ENCODE results near the gene TLCD3B. TPM values are rescaled to one million over a fixed set of nuclear protein-coding genes. Genes with fewer than 3 reads are reported as not detected.

TLCD3B gene
- total and polyA plus RNA-seq, 2 of the 4 experiments (the other 2 are of a cell fraction) = 0.19 TPM; not detected in 1

GRCh38 chr16:30033270-30033669, 2.2 kb upstream of the TLCD3B start:
- Histone ChIP-seq H2BK5ac (ENCODE audit: low read depth, low read length, poor library complexity, severe bottlenecking) (no peak overlapping the region), H3K36me3 (ENCODE audit: control insufficient read depth, insufficient read depth, low read length) (no peaks in the 10 kb centered on the region), H3K4me1 (ENCODE audit: control insufficient read depth, insufficient read depth, low read length) (no peaks in the 10 kb centered on the region), H4K8ac (ENCODE audit: low read depth in 2 of 2, low read length in 2 of 2) (no peak overlapping the region), H3K9ac (ENCODE audit: low read depth, low read length) (no peak overlapping the region), H2AFZ (replicated peaks; ENCODE audit: low read length, poor library complexity) (no peak overlapping the region), H3K27me3 (ENCODE audit: control insufficient read depth, insufficient read depth, low read length) (peaks cover 45% of the 10 kb centered on the region), H3K18ac (ENCODE audit: low read depth, low read length) (no peak overlapping the region), H3K4ac (ENCODE audit: low read depth, low read length) (no peak overlapping the region), H2BK15ac (ENCODE audit: low read depth, low read length) (no peak overlapping the region), H2AK5ac (ENCODE audit: low read depth, low read length) (no peak overlapping the region), H3K23ac (ENCODE audit: low read depth, low read length) (no peak overlapping the region), H2BK120ac (ENCODE audit: low read depth, low read length) (no peak overlapping the region), H4K91ac (ENCODE audit: insufficient read depth, low read depth, low read length) (no peak overlapping the region), H4K5ac (ENCODE audit: low read depth, low read length) (no peak overlapping the region), H2AK9ac (replicated peaks; ENCODE audit: low read depth, low read length, poor library complexity) (no peak overlapping the region), H3K9me1 (ENCODE audit: insufficient read depth, low read length) (no peaks in the 10 kb centered on the region), H3K9me3 (ENCODE audit: control insufficient read depth, insufficient read depth, low read length) (no peaks in the 10 kb centered on the region), H3K27ac (ENCODE audit: insufficient read depth, low read length) (no peak overlapping the region), H3K56ac (ENCODE audit: extremely low read depth, insufficient read depth, low read length) (no peak overlapping the region), H3K79me1 (ENCODE audit: low read depth in 1 of 2, low read length in 2 of 2) (no peaks in the 10 kb centered on the region), H3K4me2 (ENCODE audit: low read depth, low read length) (no peak overlapping the region), H3K14ac (replicated peaks; ENCODE audit: low read depth, low read length) (no peak overlapping the region), H2BK20ac (ENCODE audit: low read depth, low read length) (no peak overlapping the region), H4K20me1 (ENCODE audit: insufficient read depth, low read length) (peaks cover 6% of the 10 kb centered on the region; the same call in 1 of the 2 replicates), H3K4me3 (ENCODE audit: insufficient read depth, low read depth, low read length) (no peak overlapping the region)
- intact Hi-C loops (cut with micrococcal nuclease) (no loop called here), dilution Hi-C loops (cut with HindIII; ENCODE audit: low sequenced_read_pairs, unreplicated experiment) (no loop called here), in situ Hi-C loops (cut with MboI; ENCODE audit: low sequenced_read_pairs) (no loop called here)
- POLR2A ChIA-PET (ENCODE audit: unreplicated experiment) = no interaction called here
- no peak for ATAC-seq (ENCODE audit: low read depth)
- TF ChIP-seq RAD21 (IDR thresholded peaks at IDR 0.05; ENCODE audit: low read length) (no peak), MAFK (IDR thresholded peaks at IDR 0.05; ENCODE audit: low read depth, low read length) (peak; percentile 76)
- CTCF ChIA-PET = no interaction called here
- no TSS peak for BruUV-seq (replicated peaks)
- no peak for DNase-seq
- no CpG with 5 or more reads among the region's 7 CpGs for WGBS, 2 experiments (ENCODE audit: extremely low coverage in 2 of 2, insufficient read length in 1 of 2)
